NCI-H1694 (cell line): ENCODE results near the gene ACSM6.

ENCODE experiments used
- DNase-seq: peaks from one replicate; lab custom pipeline; 2025; lab: John Stamatoyannopoulos, UW

The ACSM6 gene

DNA sequence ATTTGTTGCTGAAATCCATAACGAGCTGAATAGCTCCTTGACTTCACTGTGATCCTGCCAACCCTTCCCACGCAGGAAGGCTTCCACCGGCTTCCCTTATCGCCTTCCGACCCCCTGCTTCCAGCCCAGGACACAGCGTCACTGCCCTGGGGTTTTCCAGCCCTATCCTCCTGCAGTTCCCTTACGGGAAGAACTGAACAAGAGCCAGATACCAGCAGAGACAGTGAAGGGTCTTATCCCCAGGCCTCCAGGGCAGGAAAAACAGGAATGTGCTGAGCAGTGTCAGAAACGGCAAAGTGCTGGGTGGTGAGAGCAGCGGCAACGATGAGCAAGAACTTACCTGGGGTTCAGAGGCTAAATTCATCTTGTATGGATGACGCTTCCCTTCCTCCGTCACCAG lies 74.4 kb downstream of the ACSM6 start:
- DNase-seq, result no peak

DNA sequence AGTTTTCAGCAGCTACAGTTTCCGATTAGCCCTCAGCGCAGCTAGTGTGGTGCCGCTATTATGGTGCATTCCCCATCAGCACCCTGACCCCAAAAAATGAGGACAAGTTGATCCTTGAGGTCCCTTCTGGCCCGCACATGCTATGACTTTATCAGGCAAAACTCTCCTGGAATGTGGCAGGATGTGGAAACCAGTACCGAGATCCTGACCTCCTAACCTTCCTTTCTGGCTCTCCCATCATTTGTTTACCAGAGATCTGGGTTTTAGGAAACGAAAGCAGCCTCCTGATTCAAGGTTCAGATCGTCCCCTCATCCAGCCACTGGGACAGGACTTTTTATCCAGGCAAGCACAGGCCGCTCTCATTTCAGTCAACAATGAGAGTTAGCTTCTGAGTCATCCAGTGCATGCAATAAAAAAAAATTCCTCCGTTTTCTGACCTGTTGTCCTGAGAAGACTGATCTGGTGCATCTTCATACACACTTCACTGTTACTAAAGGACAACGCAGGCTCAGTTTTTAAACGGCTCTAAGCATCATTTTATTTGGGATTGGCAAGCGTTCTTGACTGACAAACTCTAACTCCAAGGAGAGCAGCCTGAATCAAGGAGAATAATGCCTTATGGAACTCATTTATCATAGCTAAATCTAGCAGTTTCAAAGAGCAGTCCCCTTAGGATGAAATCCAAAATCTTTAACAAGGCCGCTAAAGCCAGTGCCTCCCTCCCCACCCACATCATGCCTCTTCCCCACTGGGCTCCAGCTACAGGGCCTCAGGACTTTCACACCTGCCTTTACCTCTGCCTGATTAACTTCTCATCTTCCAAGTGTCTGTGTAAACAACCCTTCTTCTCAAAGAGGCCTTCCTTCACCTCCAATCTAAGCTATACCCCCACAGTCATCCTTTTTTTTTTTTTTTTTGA lies 79.6 kb downstream of the ACSM6 start:
- no peak for DNase-seq

DNA sequence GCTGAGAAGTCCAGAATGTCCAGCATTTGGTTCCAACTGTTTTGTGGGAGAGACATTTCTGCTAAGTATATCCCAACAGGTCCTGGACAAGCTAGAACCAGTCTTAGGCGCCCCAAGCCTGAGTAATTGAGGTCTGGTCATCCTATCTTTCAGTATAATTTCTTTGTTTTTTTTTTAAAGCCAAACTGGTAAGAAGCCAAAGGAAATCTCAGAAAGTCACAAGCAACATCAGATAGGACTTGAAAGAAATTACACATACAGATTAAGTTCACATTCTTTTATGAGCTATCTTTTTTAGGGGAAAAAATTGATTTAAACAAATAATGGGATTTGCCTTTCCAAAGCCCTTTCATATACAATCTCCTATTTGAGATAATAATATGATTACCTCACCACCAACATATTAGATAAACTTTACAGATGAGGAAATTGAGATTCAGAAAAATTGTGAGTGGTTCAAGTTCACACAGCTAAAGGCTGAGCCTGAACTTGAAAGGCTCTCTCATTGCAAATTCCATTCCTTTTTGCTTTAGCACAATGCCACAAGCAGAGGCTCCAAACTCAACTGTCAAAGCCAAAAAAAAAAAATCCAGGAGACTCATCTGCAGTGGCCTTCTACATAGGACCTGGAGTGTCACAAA lies 81.8 kb downstream of the ACSM6 start:
- DNase-seq, result no peak

DNA sequence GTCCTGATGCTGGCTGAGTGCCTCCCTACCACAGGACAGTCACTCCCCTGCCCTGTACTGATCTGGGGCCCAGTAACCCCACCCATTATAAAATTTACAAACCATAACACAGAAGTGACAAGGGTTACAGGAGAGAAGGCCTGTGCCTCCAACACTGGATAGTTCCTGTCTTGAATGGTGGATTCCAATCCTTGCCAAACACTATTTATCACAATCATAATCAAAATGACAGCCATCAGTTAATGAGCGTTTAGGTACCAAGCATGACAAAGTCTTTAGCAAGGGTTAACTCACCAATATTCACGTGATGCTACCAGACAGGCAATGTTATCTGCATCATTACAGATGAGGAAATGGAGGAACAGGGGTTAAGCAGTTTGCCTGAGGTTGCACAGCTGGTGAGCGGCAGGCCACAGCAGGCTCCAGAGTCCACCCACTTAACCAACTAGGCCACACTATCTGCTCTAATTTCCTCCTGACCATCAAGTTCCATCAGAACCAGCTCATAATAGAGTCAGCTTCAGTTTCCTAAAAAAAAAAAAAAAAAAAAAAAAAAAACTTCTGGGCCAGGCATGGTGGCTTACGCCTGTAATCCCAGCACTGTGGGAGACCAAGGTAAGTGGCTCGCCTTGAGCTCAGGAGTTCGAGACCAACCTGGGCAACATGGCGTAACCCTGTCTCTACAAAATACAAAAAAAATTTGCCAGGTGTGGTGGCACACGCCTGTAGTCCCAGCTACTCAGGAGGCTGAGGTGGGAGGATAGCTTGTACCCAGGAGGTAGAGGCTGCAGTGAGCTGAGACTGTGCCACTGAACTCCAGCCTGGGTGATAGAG lies 82.5 kb downstream of the ACSM6 start:
- DNase-seq, result no peak

DNA sequence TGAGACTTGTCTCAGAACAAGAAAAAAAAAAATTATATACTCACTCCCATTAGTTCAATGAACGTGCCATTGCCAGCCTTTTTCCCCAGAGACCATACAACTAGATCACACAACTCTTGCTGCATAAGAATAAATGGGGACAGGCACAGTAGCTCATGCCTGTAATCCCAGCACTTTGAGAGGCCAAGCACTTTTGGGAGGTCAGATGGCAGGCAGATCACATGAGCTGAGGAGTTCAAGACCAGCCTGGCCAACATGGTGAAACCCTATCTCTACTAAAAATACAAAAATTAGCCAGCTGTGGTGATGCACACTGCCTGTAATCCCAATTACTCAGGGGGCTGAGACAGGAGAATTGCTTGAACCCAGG lies 83.1 kb downstream of the ACSM6 start:
- no peak for DNase-seq

DNA sequence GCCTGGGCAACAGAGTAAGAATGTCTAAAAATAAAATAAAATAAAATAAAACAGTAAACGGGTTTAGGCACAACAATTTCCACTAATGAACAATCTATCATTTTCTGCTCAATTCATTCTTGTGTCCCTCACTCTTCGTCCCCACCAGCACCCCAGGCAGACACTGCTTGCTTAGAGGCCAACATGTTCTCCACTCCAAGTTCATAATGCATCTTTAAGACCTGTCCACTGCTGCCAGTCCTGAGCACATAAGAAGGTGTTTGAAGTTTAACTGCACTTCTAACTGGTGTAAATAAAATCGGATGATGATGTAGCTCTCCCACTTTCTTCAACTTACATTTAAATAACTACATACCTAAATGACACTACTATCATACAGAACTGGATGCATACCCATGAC lies 83.6 kb downstream of the ACSM6 start:
- DNase-seq, result no peak
